Peyer's patch (tissue), 4 donors: ENCODE results near the gene FRMD8. TPM values are rescaled to one million over a fixed set of nuclear protein-coding genes. Genes with fewer than 3 reads are reported as not detected.

Experiments used
- DNase-seq, 3 donors: peaks; one replicate each; pipeline ENCODE4 v3.0.0-alpha.2; 2017 to 2019
- H3K27ac ChIP-seq, 4 donors: fragments of 200-600 bp; sonication (generic); one replicate each; pipeline ENCODE4 v1.5.1; 2016 to 2019
- H3K27me3 ChIP-seq, 2 donors: fragments of 200-600 bp; sonication (generic); one replicate each; pipeline ENCODE4 v1.5.1; 2019
- H3K36me3 ChIP-seq, 3 donors: fragments of 200-600 bp; sonication (generic); one replicate each; pipeline ENCODE4 v1.5.1; 2016 to 2019
- H3K4me1 ChIP-seq, 4 donors: fragments of 200-600 bp; sonication (generic); one replicate each; pipeline ENCODE4 v1.5.1; 2016 to 2019
- H3K4me3 ChIP-seq, 4 donors: fragments of 200-600 bp; sonication (generic); 1 replicate in 3 of 4; 2 replicates in 1 of 4; pipeline ENCODE4 v1.5.1; 2016 to 2019; ENCODE audit warnings: mild to moderate bottlenecking in 1 of 4
- H3K9me3 ChIP-seq, 4 donors: fragments of 200-600 bp; sonication (generic); one replicate each; pipeline ENCODE4 v1.5.1; 2016 to 2019; ENCODE audit warnings: mild to moderate bottlenecking in 1 of 4
- POLR2A ChIP-seq, 2 donors: fragments of 450-650 bp; IDR thresholded peaks; one replicate each; pipeline ENCODE4 v1.5.1; 2017; ENCODE audit warnings: antibody characterized with exemption in 2 of 2, mild to moderate bottlenecking in 2 of 2, moderate library complexity in 2 of 2
- total RNA-seq, 4 donors: library from RNA; depleted of rRNA; stranded (reverse); fragments of >200 nt; gene quantifications; one replicate each; pipeline ENCODE4 v1.1.0, GENCODE V29; 2016
- TF ChIP-seq, protein P1 (sequence below), 6 experiments: fragments of 450-650 bp in 4 of 6; fragments of 200-600 bp in 2 of 6; sonication (generic) in 1 of 6; IDR thresholded peaks; one replicate each; pipeline ENCODE4 v1.5.1; 2017 to 2019; ENCODE audit warnings: antibody characterized with exemption in 6 of 6, mild to moderate bottlenecking in 3 of 6, moderate library complexity in 1 of 6

The FRMD8 gene
- total RNA-seq, 4 donors from 2014 or later = 51.2 to 115 (median 102) TPM

DNA sequence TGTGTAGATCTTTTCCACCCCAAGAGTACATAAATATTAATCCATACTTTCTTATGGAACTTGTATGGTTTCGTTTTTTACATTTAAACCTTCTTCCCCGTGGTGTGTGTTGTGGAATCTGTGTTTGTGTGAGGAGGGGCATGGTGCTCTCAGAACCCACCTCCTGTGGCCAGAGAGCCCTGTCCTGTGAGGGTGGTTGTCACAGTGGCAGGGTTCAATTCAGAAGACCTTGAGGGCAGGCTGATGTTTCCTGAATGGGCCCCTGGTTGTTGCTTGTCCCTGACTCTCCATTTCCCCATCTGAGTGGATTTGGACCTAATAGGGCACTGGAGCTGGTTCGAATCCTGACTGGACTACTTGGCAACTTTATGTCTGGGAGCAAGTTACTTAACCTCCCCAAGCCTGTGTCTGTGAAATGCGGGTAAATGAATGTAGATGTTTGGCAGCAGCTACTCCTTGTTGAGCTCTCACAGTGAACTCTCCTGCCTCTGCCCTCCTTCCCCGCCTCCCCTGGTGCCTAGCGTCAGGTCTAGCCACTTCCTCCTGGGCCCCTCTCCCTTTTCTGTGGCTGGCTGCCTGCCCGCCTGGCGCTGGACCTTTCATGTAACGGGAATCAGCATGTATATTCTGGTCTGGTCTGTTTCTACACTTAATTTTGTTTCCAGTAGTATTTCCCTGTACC is 43.4 kb downstream of the FRMD8 start:
- peaks cover 0 to 33% (median 0%) of the 10 kb centered on the region in 3 donors for H3K36me3 ChIP-seq
- DNase-seq = peak; percentile 73 to 84 (median 76)
- peak; percentile 38 to 64 for TF ChIP-seq POLR2A (IDR thresholded peaks at IDR 0.05)
- TF ChIP-seq, protein P1, sequence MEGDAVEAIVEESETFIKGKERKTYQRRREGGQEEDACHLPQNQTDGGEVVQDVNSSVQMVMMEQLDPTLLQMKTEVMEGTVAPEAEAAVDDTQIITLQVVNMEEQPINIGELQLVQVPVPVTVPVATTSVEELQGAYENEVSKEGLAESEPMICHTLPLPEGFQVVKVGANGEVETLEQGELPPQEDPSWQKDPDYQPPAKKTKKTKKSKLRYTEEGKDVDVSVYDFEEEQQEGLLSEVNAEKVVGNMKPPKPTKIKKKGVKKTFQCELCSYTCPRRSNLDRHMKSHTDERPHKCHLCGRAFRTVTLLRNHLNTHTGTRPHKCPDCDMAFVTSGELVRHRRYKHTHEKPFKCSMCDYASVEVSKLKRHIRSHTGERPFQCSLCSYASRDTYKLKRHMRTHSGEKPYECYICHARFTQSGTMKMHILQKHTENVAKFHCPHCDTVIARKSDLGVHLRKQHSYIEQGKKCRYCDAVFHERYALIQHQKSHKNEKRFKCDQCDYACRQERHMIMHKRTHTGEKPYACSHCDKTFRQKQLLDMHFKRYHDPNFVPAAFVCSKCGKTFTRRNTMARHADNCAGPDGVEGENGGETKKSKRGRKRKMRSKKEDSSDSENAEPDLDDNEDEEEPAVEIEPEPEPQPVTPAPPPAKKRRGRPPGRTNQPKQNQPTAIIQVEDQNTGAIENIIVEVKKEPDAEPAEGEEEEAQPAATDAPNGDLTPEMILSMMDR (IDR thresholded peaks at IDR 0.05) = no peak
- peak overlapping the region; percentile 97 to 100 (median 98) for H3K27ac ChIP-seq
- peak overlapping the region in 3 of 4 donors; percentile 20 to 66 (median 29) for H3K4me3 ChIP-seq
- peaks cover 0 to 57% (median 23%) of the 10 kb centered on the region in 4 donors for H3K4me1 ChIP-seq
- no peaks in the 10 kb centered on the region for H3K27me3 ChIP-seq
- no peaks in the 10 kb centered on the region for H3K9me3 ChIP-seq

DNA sequence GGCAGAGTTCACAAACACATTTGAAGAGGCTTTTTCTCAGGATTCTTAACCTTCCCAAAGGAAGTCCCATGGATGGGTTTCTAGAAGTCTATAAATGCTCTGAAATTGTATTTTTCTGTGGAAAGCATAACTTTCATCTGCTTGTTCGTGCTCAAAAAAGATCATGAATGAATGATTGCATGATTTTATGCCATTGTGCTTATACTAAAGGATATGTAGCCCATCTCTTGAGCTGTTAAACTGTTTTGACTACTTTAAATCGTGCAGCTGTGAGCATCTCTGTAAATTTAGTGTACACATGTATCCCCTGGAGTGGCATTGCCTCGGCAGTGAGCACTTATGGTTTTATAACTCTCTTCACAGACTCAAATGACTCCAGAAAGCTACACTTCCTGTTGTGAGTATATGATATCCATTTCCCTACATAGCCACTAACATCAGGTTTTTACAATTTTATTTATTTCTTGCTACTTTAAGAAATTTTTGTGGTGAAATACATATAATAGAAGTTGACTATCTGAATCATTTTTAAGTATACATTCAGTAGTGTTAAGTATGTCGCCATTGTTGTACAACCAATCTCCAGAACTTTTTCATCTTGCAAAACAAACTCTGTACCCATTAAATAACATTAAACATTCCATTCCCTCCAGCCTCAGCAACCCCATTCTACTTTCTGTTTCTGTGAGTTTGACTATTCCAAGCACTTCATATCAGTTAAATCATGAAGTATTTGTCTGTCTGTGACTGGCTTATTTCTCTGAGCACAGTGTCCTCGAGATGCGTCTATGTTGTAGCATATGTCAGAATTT is 44.2 kb downstream of the FRMD8 start:
- H3K27me3 ChIP-seq = no peaks in the 10 kb centered on the region
- peaks cover 0 to 36% (median 0%) of the 10 kb centered on the region in 3 donors for H3K36me3 ChIP-seq
- peak in 2 of 3 donors; percentile 25 to 47 for DNase-seq
- H3K4me1 ChIP-seq = peaks cover 0 to 59% (median 23%) of the 10 kb centered on the region in 4 donors
- H3K27ac ChIP-seq = peak overlapping the region; percentile 97 to 100 (median 98)
- no peaks in the 10 kb centered on the region for H3K9me3 ChIP-seq
- peak overlapping the region in 3 of 4 donors; percentile 20 to 66 (median 29) for H3K4me3 ChIP-seq
- peak in 1 of 2 donors; percentile 18 for TF ChIP-seq POLR2A (IDR thresholded peaks at IDR 0.05)
- TF ChIP-seq, protein P1 (IDR thresholded peaks at IDR 0.05) = peak in 2 of 6 experiments; percentile 1 to 10

DNA sequence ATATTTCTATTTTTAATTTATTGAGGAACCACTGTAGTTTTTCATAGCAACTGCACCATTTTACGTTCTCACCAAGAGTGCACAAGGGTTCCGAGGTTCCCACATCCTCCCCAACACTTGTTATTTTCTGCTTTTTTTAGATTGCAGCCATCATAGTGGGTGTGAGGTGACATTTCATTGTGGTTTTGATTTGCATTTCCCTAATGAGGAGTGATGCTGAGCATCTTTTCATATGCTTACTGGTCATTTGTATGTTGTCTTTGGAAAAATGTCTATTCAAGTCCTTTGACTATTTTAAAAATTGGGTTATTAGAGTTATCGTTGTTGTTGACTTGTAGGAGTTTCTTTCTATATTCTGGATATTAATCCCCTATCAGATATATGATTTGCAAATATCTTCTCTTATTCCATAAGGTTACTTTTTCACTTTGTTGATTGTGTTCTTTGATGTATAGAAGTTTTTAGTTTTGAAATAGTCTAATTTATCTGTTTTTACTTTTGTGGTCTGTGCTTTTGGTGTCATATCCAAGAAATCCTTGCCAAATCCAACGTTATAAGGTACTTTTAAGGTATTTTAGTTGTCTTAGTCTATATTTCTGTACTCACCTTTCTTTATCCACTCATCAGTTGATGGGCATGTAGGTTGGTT is 45.1 kb downstream of the FRMD8 start:
- peak in 2 of 3 donors; percentile 64 to 76 for DNase-seq
- Histone ChIP-seq H3K27ac (peak overlapping the region; percentile 97 to 100 (median 98)), H3K4me1 (peaks cover 0 to 69% (median 22%) of the 10 kb centered on the region in 4 donors)

GRCh38 chr11:65432100-65432650 is 45.7 kb downstream of the FRMD8 start:
- no peak overlapping the region for H3K4me3 ChIP-seq
- TF ChIP-seq, protein P1 (IDR thresholded peaks at IDR 0.05) = no peak
- peak in 1 of 2 donors; percentile 5 for TF ChIP-seq POLR2A (IDR thresholded peaks at IDR 0.05)
- peak overlapping the region in 3 of 4 donors; percentile 97 to 100 (median 99) for H3K27ac ChIP-seq
- peaks cover 0 to 68% (median 18%) of the 10 kb centered on the region in 4 donors for H3K4me1 ChIP-seq
- H3K9me3 ChIP-seq = no peaks in the 10 kb centered on the region
- DNase-seq = no peak
- H3K27me3 ChIP-seq = no peaks in the 10 kb centered on the region
- peaks cover 0 to 34% (median 0%) of the 10 kb centered on the region in 3 donors for H3K36me3 ChIP-seq

More for the DNA sequence above, 45.1 kb downstream of the FRMD8 start:
- H3K27me3 ChIP-seq = no peaks in the 10 kb centered on the region
- peaks cover 0 to 36% (median 0%) of the 10 kb centered on the region in 3 donors for H3K36me3 ChIP-seq
- no peak overlapping the region for H3K4me3 ChIP-seq
- peak in 1 of 2 donors; percentile 11 for TF ChIP-seq POLR2A (IDR thresholded peaks at IDR 0.05)
- TF ChIP-seq, protein P1 (IDR thresholded peaks at IDR 0.05) = no peak
- no peaks in the 10 kb centered on the region for H3K9me3 ChIP-seq
